MM.1S (cell line): ENCODE measurements around the gene TUBB6.

Source experiments
- DNase-seq: peaks from one replicate; pipeline ENCODE4 v3.0.0-alpha.2; 2015
- H2AFZ ChIP-seq: fragments of 300-600 bp; sonication (generic); 2 replicates; pipeline ENCODE4 v1.6.0; 2016; ENCODE audit warnings: antibody characterized with exemption, low read length
- H3F3A ChIP-seq: fragments of 300-600 bp; sonication (generic); 2 replicates; pipeline ENCODE4 v1.6.1; 2016; ENCODE audit warnings: mild to moderate bottlenecking, antibody characterized with exemption, low read length, moderate library complexity, mixed read lengths; ENCODE audit not compliant: insufficient read depth
- H3K27ac ChIP-seq: fragments of 300-600 bp; sonication (generic); 2 replicates; pipeline ENCODE4 v1.5.1; 2016; ENCODE audit warnings: mild to moderate bottlenecking, low read length
- H3K27me3 ChIP-seq: fragments of 300-600 bp; sonication (generic); replicated peaks from 2 replicates; pipeline ENCODE4 v1.6.0; 2016; ENCODE audit warnings: low read length; ENCODE audit not compliant: insufficient read depth
- H3K36me3 ChIP-seq: fragments of 300-600 bp; sonication (generic); replicated peaks from 2 replicates; pipeline ENCODE4 v1.6.1; 2016; ENCODE audit warnings: mild to moderate bottlenecking, low read length, mixed read lengths; ENCODE audit not compliant: insufficient read depth
- H3K4me1 ChIP-seq: fragments of 300-600 bp; sonication (generic); 2 replicates; pipeline ENCODE4 v1.6.1; 2016; ENCODE audit warnings: low read length, mixed read lengths
- H3K4me2 ChIP-seq: fragments of 300-600 bp; sonication (generic); 2 replicates; pipeline ENCODE4 v1.6.0; 2016; ENCODE audit warnings: low read depth, low read length
- H3K4me3 ChIP-seq: fragments of 300-600 bp; sonication (generic); 2 replicates; pipeline ENCODE4 v1.5.1; 2016; ENCODE audit warnings: low read length, mixed read lengths
- H3K79me2 ChIP-seq: fragments of 300-600 bp; sonication (generic); 2 replicates; pipeline ENCODE4 v1.6.1; 2016; ENCODE audit warnings: mixed run types, low read length, mixed read lengths
- H3K9ac ChIP-seq: fragments of 300-600 bp; sonication (generic); 2 replicates; pipeline ENCODE4 v1.6.1; 2016; ENCODE audit warnings: low read length, mixed read lengths
- H3K9me2 ChIP-seq: fragments of 300-600 bp; sonication (generic); replicated peaks from 2 replicates; pipeline ENCODE4 v1.6.1; 2016; ENCODE audit warnings: mild to moderate bottlenecking, low read length, mixed read lengths; ENCODE audit not compliant: insufficient read depth
- H3K9me3 ChIP-seq: fragments of 300-600 bp; sonication (generic); replicated peaks from 2 replicates; pipeline ENCODE4 v1.6.1; 2016; ENCODE audit warnings: mild to moderate bottlenecking, low read length, mixed read lengths; ENCODE audit not compliant: insufficient read depth
- H4K20me1 ChIP-seq: fragments of 300-600 bp; sonication (generic); 2 replicates; pipeline ENCODE4 v1.6.1; 2016; ENCODE audit warnings: mild to moderate bottlenecking, low read length, moderate library complexity, mixed read lengths; ENCODE audit not compliant: insufficient read depth
- EZH2 ChIP-seq: fragments of 300-600 bp; sonication (generic); optimal IDR thresholded peaks from 2 replicates; pipeline ENCODE3; 2017; ENCODE audit warnings: low read depth, mild to moderate bottlenecking, antibody characterized with exemption, low read length, mixed read lengths
- EZH2phosphoT487 ChIP-seq: fragments of 300-600 bp; sonication (generic); IDR thresholded peaks from 2 replicates; pipeline ENCODE4 v1.6.1; 2018; ENCODE audit warnings: antibody characterized with exemption, low read length
- TF ChIP-seq, protein P1 (sequence below): fragments of 300-600 bp; sonication (generic); IDR thresholded peaks from 2 replicates; pipeline ENCODE4 v1.5.1; 2016; ENCODE audit warnings: antibody characterized with exemption, low read length, mixed read lengths

TUBB6 gene

GRCh38 chr18:12283666-12284065 lies 24.4 kb upstream of the TUBB6 start:
- no peak overlapping the region for H3K4me3 ChIP-seq
- H3K4me1 ChIP-seq: no peaks in the 10 kb centered on the region
- no peaks in the 10 kb centered on the region for H4K20me1 ChIP-seq
- no peak overlapping the region for H2AFZ ChIP-seq
- no peaks in the 10 kb centered on the region for H3F3A ChIP-seq
- no peak overlapping the region for H3K4me2 ChIP-seq
- no peak overlapping the region for H3K9ac ChIP-seq
- H3K36me3 ChIP-seq: no peaks in the 10 kb centered on the region
- no peak overlapping the region for H3K27ac ChIP-seq
- DNase-seq: no peak
- no peak for TF ChIP-seq EZH2
- TF ChIP-seq EZH2phosphoT487: no peak
- TF ChIP-seq, protein P1, sequence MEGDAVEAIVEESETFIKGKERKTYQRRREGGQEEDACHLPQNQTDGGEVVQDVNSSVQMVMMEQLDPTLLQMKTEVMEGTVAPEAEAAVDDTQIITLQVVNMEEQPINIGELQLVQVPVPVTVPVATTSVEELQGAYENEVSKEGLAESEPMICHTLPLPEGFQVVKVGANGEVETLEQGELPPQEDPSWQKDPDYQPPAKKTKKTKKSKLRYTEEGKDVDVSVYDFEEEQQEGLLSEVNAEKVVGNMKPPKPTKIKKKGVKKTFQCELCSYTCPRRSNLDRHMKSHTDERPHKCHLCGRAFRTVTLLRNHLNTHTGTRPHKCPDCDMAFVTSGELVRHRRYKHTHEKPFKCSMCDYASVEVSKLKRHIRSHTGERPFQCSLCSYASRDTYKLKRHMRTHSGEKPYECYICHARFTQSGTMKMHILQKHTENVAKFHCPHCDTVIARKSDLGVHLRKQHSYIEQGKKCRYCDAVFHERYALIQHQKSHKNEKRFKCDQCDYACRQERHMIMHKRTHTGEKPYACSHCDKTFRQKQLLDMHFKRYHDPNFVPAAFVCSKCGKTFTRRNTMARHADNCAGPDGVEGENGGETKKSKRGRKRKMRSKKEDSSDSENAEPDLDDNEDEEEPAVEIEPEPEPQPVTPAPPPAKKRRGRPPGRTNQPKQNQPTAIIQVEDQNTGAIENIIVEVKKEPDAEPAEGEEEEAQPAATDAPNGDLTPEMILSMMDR: no peak
- H3K79me2 ChIP-seq: no peaks in the 10 kb centered on the region
- H3K9me3 ChIP-seq: no peaks in the 10 kb centered on the region
- no peaks in the 10 kb centered on the region for H3K27me3 ChIP-seq
- H3K9me2 ChIP-seq: no peaks in the 10 kb centered on the region

DNA sequence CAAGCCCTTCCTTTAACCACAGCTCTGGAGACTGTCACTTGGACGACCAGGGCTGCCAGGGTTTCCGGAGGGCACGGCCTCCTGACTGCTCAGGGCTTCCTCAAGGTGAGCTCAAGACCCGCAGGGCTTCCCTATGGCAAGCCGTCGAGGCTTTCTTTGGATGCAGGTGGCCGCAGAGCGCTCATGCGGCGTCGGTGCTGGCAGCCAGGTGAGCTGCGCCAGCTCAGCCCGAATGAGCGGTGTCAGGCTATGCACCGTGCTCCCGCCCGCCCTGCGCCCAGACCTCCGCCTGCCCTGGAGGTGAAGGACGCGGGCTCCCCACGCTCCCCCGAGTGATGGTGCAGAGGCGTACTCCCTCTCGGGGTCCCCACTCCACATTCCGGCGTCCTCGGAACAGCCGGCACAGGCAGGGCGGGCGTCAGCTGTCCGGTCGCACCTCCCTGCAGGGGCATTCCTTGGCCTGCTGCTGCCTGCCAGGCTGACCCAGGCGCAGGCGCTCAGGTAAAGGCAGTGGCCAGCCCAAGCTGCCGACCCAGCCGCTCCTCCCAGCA lies 20.8 kb upstream of the TUBB6 start:
- no peaks in the 10 kb centered on the region for H3K27me3 ChIP-seq
- H3K9me2 ChIP-seq: no peaks in the 10 kb centered on the region
- H3K4me3 ChIP-seq: no peak overlapping the region
- TF ChIP-seq, protein P1: no peak
- TF ChIP-seq EZH2phosphoT487: no peak
- TF ChIP-seq EZH2: no peak
- DNase-seq: no peak
- H3K4me2 ChIP-seq: peak overlapping the region; percentile 54; the same call in 1 of the 2 replicates
- H3F3A ChIP-seq: no peaks in the 10 kb centered on the region
- no peak overlapping the region for H2AFZ ChIP-seq
- no peak overlapping the region for H3K27ac ChIP-seq
- H3K9ac ChIP-seq: no peak overlapping the region
- H3K79me2 ChIP-seq: no peaks in the 10 kb centered on the region
- H3K36me3 ChIP-seq: no peaks in the 10 kb centered on the region
- H3K9me3 ChIP-seq: no peaks in the 10 kb centered on the region
- H4K20me1 ChIP-seq: no peaks in the 10 kb centered on the region
- H3K4me1 ChIP-seq: no peaks in the 10 kb centered on the region

- Histone ChIP-seq H3K36me3 (no peaks in the 10 kb centered on the region), H3K9ac (no peak overlapping the region; the same call in 1 of the 2 replicates), H4K20me1 (no peaks in the 10 kb centered on the region), H3K79me2 (no peaks in the 10 kb centered on the region), H3K9me2 (no peaks in the 10 kb centered on the region), H3K9me3 (no peaks in the 10 kb centered on the region), H3K4me2 (peak overlapping the region; percentile 54; the same call in 1 of the 2 replicates), H3F3A (no peaks in the 10 kb centered on the region), H3K4me3 (peak overlapping the region; percentile 29), H3K27me3 (no peaks in the 10 kb centered on the region), H3K4me1 (no peaks in the 10 kb centered on the region), H3K27ac (no peak overlapping the region), H2AFZ (peak overlapping the region; percentile 70; the same call in 1 of the 2 replicates)
- TF ChIP-seq, protein P1: no peak
- TF ChIP-seq EZH2: no peak
- no peak for TF ChIP-seq EZH2phosphoT487
- DNase-seq: no peak
Measured at GRCh38 chr18:12287684-12288402, 20.2 kb upstream of the TUBB6 start.
